ENCODE results near the gene WNT1.

DNA sequence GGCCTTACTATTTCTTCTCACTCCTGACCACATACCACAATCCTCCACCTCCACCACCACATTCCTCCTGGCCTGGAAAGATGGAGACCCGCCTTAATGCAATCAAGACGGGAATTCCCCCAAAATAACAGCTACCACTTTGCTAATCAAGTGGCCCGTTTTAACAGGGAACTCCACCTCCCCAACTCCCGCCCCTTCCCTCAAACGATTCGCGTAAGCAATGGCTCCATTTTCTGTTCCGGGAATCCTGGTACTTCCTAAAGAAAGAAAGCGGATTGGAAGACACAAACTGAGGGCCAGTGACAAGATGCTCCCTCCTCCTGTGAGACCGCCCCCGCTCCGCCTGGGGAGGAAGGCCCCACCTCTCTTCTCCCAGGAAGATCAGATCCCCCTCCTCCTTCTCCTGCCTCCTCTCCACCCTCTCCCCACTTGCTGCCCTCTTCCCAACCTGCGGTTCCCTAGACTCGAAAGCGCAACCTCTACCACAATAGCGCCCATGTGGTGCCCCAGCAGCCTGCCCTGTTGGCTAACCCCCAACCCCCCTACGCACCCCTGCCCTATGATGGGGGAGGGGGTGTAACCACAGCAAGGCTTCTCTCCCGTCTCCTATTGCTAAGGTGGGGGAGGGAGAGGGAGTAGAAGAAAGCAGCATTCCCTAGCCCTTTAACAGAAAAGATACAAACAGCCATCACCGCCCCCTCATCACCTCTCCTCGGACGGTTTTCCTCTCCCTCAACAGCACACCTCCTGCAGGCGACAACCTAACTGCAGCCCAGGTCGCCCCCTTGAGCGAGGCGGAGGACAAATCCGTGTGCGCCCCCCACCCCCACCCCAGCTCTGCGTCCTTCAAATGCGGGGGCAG, 21.6 kb upstream of the WNT1 start:
- TF ChIP-seq, protein P1, sequence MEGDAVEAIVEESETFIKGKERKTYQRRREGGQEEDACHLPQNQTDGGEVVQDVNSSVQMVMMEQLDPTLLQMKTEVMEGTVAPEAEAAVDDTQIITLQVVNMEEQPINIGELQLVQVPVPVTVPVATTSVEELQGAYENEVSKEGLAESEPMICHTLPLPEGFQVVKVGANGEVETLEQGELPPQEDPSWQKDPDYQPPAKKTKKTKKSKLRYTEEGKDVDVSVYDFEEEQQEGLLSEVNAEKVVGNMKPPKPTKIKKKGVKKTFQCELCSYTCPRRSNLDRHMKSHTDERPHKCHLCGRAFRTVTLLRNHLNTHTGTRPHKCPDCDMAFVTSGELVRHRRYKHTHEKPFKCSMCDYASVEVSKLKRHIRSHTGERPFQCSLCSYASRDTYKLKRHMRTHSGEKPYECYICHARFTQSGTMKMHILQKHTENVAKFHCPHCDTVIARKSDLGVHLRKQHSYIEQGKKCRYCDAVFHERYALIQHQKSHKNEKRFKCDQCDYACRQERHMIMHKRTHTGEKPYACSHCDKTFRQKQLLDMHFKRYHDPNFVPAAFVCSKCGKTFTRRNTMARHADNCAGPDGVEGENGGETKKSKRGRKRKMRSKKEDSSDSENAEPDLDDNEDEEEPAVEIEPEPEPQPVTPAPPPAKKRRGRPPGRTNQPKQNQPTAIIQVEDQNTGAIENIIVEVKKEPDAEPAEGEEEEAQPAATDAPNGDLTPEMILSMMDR (conservative IDR thresholded peaks at IDR 0.05 in 1 of 2, IDR thresholded peaks at IDR 0.05 in 1 of 2; ENCODE audit: low read depth in 1 of 2, low read length in 2 of 2), result no peak
- TF ChIP-seq EZH2 (IDR thresholded peaks at IDR 0.05; ENCODE audit: low read length, missing control alignments), result no peak

All from fibroblast of lung (primary cell).